Activated CD8-positive, alpha-beta memory T cell treated with anti-CD3 and anti-CD28 coated beads, Interleukin-2, amount 10 ng/mL, durations not matched to agents 7 days and 5 days (primary cell): ENCODE results near the gene ARL15. TPM values are rescaled to one million over a fixed set of nuclear protein-coding genes. Genes with fewer than 3 reads are reported as not detected.

ENCODE experiments used
- ATAC-seq: fragments of 150-1000 bp; cut with Tn5 transposase; one replicate; pipeline ENCODE4 v1.10.0; 2021; ENCODE audit warnings: moderate library complexity
- CTCF ChIA-PET: fragments of 350-600 bp; sonication (Branson Sonifier 250); formaldehyde crosslinking; loops from one replicate; lab custom pipeline; 2021; ENCODE audit warnings: antibody characterized with exemption; lab: Charles Lee
- DNase-seq: peaks from one replicate; pipeline ENCODE4 v3.0.0-alpha.2; 2020
- H3K27ac Mint-ChIP-seq: one replicate; pipeline ENCODE4 v1.8.0; 2021; ENCODE audit warnings: mild to moderate bottlenecking, mixed read lengths
- H3K27me3 Mint-ChIP-seq: one replicate; pipeline ENCODE4 v1.8.0; 2021; ENCODE audit warnings: mixed read lengths
- H3K36me3 Mint-ChIP-seq: one replicate; pipeline ENCODE4 v1.8.0; 2021; ENCODE audit warnings: mild to moderate bottlenecking, mixed read lengths
- H3K4me1 Mint-ChIP-seq: one replicate; pipeline ENCODE4 v1.8.0; 2021; ENCODE audit warnings: mixed read lengths
- H3K4me3 Mint-ChIP-seq: one replicate; pipeline ENCODE4 v1.8.0; 2021; ENCODE audit warnings: mild to moderate bottlenecking, moderate library complexity, mixed read lengths
- H3K9me3 Mint-ChIP-seq: one replicate; pipeline ENCODE4 v1.8.0; 2022; ENCODE audit warnings: low read depth, mixed read lengths
- total RNA-seq, 2 experiments: library from RNA; stranded (reverse); gene quantifications; one replicate each; pipeline ENCODE4 v1.2.3, GENCODE V29; 2021

Gene ARL15
- total RNA-seq, 2 experiments from 2014 or later = 10.6 to 12.6 TPM

DNA sequence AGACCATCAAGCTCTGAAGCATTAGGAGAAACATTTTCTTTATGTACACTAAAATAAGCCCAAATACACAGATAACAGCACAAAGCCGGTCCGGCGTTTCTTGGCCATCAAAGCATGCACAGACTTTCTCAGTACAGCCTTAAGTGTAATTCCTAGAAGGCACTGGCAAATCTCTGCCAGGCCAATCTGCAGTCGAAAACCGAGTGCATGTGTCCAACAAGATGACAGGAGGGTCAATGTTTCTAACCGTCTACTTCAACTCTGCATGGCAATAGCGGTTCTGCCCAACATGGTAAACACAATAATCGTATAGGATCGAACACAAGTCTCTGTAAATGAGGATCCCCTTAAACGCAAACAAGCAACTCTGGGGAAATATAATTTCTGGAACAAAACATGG is 1.1 kb downstream of the ARL15 start:
- H3K36me3 Mint-ChIP-seq = no peaks in the 10 kb centered on the region
- ATAC-seq (no peak), DNase-seq (no peak)
- H3K4me3 Mint-ChIP-seq = peak overlapping the region; percentile 78
- H3K9me3 Mint-ChIP-seq = no peaks in the 10 kb centered on the region
- peaks cover 12% of the 10 kb centered on the region for H3K27me3 Mint-ChIP-seq
- H3K4me1 Mint-ChIP-seq = peaks cover 19% of the 10 kb centered on the region
- CTCF ChIA-PET = interaction anchor here (0.6 to 2.4 kb wide), 3 partner anchors 65 to 180 kb away, joined by 3 to 6 read pairs (median 3); no protein-coding TSS in a partner anchor
- H3K27ac Mint-ChIP-seq = peak overlapping the region; percentile 89

DNA sequence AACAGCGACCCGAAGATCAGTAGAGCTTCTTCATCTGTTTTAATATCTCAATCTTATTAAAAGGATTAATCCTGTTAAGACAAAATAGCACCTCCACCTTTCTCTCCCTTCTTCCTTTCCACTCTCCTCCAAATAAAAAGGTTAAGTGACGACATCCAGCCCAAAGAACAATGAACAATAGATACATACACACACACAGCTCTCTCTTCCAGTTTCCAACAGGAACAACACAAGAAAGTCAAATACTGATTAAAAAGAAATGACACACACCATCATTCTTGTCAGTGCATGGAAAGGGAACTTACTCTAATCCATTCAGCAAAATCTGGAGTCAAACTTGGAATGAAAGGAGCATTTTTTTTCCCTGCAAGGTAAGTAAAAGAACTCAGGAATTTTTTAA is 2.8 kb downstream of the ARL15 start:
- Mint-ChIP-seq H3K27ac (no peak overlapping the region), H3K36me3 (no peaks in the 10 kb centered on the region), H3K27me3 (peaks cover under 1% of the 10 kb centered on the region), H3K4me1 (peaks cover 16% of the 10 kb centered on the region), H3K4me3 (no peak overlapping the region), H3K9me3 (no peaks in the 10 kb centered on the region)
- DNase-seq (no peak), ATAC-seq (no peak)
- CTCF ChIA-PET = interaction anchor here (1.8 kb wide), 1 partner anchor 181 kb away, joined by 3 read pairs; no protein-coding TSS in a partner anchor

DNA sequence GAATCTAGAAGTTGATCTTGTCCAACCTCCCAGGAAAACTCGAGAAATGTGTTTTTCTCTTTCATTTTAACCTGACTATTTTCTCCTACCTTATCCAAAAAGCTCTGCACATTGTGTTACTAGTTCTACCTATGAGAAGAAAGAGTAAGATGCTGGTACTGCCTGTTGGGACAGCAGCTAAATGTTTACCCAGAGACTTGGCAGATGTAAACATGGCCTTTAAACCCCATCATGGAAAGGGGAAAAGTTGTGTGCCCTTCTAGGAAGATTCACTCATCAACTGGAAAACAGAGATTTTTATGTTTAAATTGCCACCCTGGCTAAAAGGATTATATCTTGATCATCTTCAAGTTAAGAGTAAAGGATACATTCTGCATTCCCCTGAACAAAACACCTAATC is 3.5 kb downstream of the ARL15 start:
- CTCF ChIA-PET = no interaction called here
- Mint-ChIP-seq H3K9me3 (no peaks in the 10 kb centered on the region), H3K4me3 (no peak overlapping the region)

DNA sequence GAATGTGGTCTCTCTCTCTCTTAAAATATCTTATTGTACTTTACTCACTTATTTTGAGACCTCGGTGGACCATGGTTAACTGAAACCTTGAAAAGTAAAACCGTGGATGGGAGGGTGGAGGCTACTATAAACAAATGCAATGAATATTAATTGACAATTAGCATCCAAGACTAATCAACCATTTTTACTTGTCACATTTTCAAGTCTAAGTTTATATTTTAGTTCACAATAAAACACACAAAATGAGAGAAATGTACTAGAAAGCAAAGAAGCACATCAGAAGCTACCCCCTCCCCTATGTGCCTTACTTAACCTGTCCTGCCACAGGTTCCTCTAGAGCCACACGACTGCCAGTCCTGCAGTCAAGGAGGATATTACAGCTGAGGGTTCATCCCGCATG is 4.6 kb downstream of the ARL15 start:
- H3K4me3 Mint-ChIP-seq = no peak overlapping the region
- ATAC-seq (no peak), DNase-seq (no peak)
- CTCF ChIA-PET = no interaction called here
- no peak overlapping the region for H3K27ac Mint-ChIP-seq
- peaks cover 15% of the 10 kb centered on the region for H3K4me1 Mint-ChIP-seq
- no peaks in the 10 kb centered on the region for H3K27me3 Mint-ChIP-seq
- H3K9me3 Mint-ChIP-seq = no peaks in the 10 kb centered on the region
- no peaks in the 10 kb centered on the region for H3K36me3 Mint-ChIP-seq

More for the DNA sequence above, 3.5 kb downstream of the ARL15 start:
- Mint-ChIP-seq H3K27me3 (no peaks in the 10 kb centered on the region), H3K27ac (no peak overlapping the region), H3K36me3 (no peaks in the 10 kb centered on the region), H3K4me1 (peaks cover 15% of the 10 kb centered on the region)
- no peak for ATAC-seq
- no peak for DNase-seq

DNA sequence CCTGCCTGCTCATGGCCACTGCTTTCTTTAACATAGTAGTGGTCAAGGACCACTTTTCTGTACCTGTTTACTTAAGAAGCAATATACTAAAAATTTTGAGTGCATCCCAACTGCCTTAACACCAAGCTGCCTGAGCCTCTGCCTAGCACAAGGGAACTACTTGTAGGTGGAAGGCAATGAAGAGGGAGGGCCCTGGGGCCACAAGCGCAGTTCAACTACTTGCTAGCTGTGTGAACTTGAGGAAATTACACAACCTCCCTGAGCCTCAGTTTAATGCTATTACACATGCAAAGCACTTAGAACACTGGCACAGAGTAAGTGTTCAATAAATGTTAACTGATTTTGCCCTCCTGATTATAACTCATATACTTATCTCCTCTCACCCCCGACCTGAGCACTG is 6.3 kb downstream of the ARL15 start:
- no peaks in the 10 kb centered on the region for H3K9me3 Mint-ChIP-seq
- H3K27me3 Mint-ChIP-seq = no peaks in the 10 kb centered on the region
- no peaks in the 10 kb centered on the region for H3K36me3 Mint-ChIP-seq
- no peak for ATAC-seq
- no peak overlapping the region for H3K27ac Mint-ChIP-seq
- CTCF ChIA-PET = no interaction called here
- no peak for DNase-seq
- no peak overlapping the region for H3K4me3 Mint-ChIP-seq
- peaks cover 10% of the 10 kb centered on the region for H3K4me1 Mint-ChIP-seq

DNA sequence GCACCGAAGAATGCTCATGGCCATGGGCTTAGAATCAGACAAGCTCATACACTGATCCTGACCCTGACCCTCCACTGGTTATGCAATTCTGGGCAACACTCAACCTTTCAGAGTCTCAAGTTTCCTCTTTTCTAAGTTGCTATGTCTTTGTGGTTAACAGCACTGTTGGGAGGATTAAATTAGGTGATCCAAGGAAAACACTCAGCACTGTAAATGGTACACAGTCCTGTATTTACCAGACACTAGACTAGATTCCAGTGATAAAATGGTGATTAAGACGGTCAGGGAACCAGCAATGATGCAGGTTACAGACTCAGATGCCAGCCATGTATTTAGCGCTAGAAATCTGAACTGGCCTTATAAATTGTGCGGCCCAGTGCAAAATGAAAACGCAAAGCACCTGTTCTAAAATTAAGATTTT is 8.1 kb downstream of the ARL15 start:
- H3K36me3 Mint-ChIP-seq = no peaks in the 10 kb centered on the region
- CTCF ChIA-PET = no interaction called here

DNA sequence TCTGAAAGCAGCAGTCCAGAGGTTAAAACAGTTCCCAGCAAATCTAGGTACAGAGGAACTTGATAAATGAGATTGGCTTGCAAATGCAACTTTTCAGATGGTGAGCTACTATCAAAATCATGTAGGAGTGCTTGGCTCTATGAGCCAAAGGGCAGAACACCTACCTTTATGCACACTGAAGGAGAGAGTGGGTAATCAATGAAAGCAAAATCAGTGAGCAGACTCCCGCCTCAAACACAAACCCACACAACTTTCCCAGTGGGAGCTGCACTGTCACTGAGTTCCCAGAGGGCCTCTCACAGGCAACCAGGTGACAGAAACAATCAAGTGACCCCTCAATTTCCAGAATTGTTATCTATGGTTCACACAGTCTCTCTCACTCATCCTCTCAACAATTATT is 8.5 kb downstream of the ARL15 start:
- CTCF ChIA-PET = no interaction called here

More for the DNA sequence above, 8.1 kb downstream of the ARL15 start:
- DNase-seq = no peak
- ATAC-seq = no peak
- Mint-ChIP-seq H3K27ac (no peak overlapping the region), H3K4me1 (peaks cover 5% of the 10 kb centered on the region), H3K9me3 (no peaks in the 10 kb centered on the region), H3K27me3 (no peaks in the 10 kb centered on the region), H3K4me3 (no peak overlapping the region)

DNA sequence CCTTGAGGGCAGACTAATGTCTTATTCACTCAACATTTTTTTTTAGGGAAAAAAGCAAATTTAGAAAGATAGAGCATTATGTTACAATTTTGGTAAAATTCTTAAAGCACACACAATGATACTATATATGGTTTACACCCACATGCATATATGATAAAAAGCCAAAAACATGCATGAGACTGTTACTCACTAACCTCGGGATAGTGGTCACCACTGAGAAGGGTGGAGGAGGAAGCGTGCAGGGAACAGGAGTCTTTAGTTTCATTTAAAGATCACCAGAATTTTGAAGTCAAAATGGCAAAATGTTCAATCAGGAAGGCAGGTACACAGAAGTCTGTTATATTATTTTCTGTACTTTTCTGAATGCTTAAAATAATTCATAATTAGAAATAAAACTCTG is 9.2 kb downstream of the ARL15 start:
- CTCF ChIA-PET = no interaction called here
- Mint-ChIP-seq H3K4me3 (no peak overlapping the region), H3K27ac (no peak overlapping the region), H3K27me3 (no peaks in the 10 kb centered on the region), H3K36me3 (no peaks in the 10 kb centered on the region), H3K4me1 (peaks cover 5% of the 10 kb centered on the region), H3K9me3 (no peaks in the 10 kb centered on the region)
- DNase-seq (no peak), ATAC-seq (no peak)

More for the DNA sequence above, 8.5 kb downstream of the ARL15 start:
- Mint-ChIP-seq H3K27ac (no peak overlapping the region), H3K27me3 (no peaks in the 10 kb centered on the region), H3K36me3 (no peaks in the 10 kb centered on the region), H3K4me1 (peaks cover 5% of the 10 kb centered on the region), H3K4me3 (no peak overlapping the region), H3K9me3 (no peaks in the 10 kb centered on the region)
- DNase-seq (no peak), ATAC-seq (no peak)

DNA sequence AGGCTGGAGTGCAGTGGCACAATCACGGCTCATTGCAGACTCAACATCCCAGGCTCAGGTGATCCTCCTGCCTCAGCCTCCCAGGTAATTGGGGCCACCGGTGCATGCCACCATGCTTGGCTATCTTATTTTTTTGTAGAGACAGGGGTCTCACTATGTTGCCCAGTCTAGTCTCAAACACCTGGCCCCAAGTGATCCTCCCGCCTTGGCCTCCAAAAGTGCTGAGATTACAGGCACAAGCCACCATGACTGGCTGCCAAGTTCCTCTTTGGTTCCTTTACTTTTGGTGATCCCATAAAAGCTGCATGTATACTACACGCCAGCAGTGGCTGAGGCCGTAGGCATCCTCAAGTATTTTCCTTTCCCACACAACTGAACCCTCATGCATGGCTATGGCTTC is 11.4 kb downstream of the ARL15 start:
- ATAC-seq = no peak
- no peak for DNase-seq
- Mint-ChIP-seq H3K4me1 (peaks cover 5% of the 10 kb centered on the region), H3K4me3 (no peak overlapping the region), H3K27ac (no peak overlapping the region), H3K27me3 (no peaks in the 10 kb centered on the region), H3K9me3 (no peaks in the 10 kb centered on the region), H3K36me3 (no peaks in the 10 kb centered on the region)
- CTCF ChIA-PET = no interaction called here

DNA sequence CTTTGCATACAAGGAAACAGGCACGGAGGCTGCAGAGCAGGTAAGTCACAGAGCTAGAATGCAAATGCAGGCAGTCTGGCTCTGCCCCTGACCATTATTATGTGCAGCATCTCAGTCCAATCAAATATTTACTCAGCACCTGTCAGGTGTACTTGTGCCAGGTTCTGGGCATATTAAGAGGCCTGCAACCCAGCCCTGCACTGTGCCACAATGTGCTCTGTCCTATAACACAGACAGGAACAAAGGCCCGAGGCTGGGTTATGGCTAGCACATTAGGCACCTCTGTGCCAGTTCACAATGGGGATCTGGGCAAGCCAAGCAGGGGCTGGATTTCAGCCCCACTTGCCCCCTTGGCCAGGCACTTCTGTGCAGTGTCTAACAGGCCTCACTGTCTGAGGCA is 14.0 kb downstream of the ARL15 start:
- Mint-ChIP-seq H3K9me3 (no peaks in the 10 kb centered on the region), H3K4me3 (no peak overlapping the region), H3K4me1 (peaks cover 5% of the 10 kb centered on the region), H3K27ac (no peak overlapping the region), H3K27me3 (no peaks in the 10 kb centered on the region), H3K36me3 (no peaks in the 10 kb centered on the region)
- CTCF ChIA-PET = no interaction called here
- ATAC-seq (no peak), DNase-seq (no peak)

DNA sequence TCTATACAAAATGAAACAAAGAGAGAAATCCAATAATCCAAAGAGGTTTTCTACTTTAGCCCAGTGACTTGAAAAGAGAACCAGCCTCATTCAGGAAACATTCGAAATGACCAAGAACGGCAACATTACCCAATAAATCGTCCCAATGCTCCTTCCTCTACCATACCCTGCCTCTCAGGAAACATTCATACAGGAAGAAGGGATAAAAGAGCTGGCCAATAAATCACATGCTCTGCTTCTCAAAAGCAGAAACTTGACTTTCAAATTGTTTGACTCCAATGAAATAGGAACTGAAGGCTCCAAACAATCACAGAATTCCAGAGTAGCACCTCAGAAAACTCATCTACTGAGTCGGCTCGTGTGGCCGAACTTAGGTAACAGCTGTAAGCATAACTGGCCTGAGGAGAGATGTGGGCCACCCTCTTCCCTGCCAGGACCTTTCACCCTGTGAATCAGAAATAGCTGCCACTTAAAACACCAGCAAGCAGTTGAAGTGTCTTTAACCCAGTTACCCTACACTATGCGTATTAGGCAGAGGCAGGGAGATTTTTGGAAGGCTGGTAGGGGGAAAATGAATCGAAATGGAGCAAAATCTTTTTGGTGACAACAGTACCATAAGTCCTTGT is 14.6 kb downstream of the ARL15 start:
- CTCF ChIA-PET = no interaction called here
- no peak overlapping the region for H3K27ac Mint-ChIP-seq
- DNase-seq = no peak
- peaks cover 2% of the 10 kb centered on the region for H3K4me1 Mint-ChIP-seq
- no peaks in the 10 kb centered on the region for H3K27me3 Mint-ChIP-seq
- ATAC-seq = no peak
- H3K4me3 Mint-ChIP-seq = no peak overlapping the region
- no peaks in the 10 kb centered on the region for H3K36me3 Mint-ChIP-seq
- H3K9me3 Mint-ChIP-seq = no peaks in the 10 kb centered on the region

DNA sequence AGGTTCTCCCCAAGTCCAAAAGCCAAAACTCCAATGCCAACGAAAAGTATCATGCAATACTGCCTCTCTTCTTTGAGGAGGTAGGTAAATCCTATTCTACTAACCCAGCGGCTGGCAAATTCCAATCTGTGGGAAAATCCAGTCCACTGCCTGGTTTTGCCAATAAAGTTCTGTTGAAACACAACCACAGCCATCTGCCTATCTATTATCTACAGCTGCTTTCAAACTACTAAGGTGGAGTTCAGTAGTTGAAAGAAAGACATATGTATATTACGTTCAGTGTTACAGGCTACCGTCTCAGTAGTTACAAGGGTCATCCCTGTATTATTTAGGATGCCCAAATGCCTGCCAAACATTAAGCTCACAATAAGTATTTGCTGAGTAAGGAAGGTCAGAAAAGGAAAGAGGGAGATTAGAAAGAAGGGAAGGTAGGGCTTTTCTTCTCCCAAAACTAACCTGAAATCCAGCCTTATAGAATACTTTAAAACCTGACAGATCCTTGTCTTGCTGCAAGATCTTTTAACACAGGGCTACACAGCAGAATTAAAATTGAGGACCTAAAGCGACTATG is 16.2 kb downstream of the ARL15 start:
- no peak overlapping the region for H3K27ac Mint-ChIP-seq
- DNase-seq = no peak
- CTCF ChIA-PET = no interaction called here

DNA sequence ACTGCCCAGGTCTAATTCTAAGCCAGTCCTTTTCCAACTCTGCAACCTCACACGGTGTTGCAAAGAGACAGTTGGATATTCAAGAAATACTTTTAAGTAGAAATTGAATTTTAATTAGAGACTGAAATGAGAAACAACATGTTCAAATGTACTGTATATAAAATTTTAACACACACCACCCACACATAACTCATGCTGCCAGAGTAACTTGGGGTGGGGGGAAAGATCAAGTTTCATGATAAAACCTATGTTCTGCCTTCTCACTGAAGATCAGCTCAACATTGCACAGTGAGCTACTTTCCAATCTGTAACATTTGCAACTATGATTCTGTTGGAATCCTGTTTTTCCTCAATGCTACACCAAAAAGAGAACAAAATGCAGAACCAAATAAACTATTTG is 17.5 kb downstream of the ARL15 start:
- no peaks in the 10 kb centered on the region for H3K27me3 Mint-ChIP-seq
- DNase-seq (no peak), ATAC-seq (no peak)
- H3K9me3 Mint-ChIP-seq = no peaks in the 10 kb centered on the region
- peaks cover 1% of the 10 kb centered on the region for H3K36me3 Mint-ChIP-seq
- CTCF ChIA-PET = interaction anchor here (1.2 kb wide), 1 partner anchor 50 kb away, joined by 3 read pairs; no protein-coding TSS in a partner anchor
- H3K4me3 Mint-ChIP-seq = no peak overlapping the region
- no peaks in the 10 kb centered on the region for H3K4me1 Mint-ChIP-seq
- no peak overlapping the region for H3K27ac Mint-ChIP-seq

More for the DNA sequence above, 16.2 kb downstream of the ARL15 start:
- no peaks in the 10 kb centered on the region for H3K4me1 Mint-ChIP-seq
- H3K36me3 Mint-ChIP-seq = no peaks in the 10 kb centered on the region
- no peak overlapping the region for H3K4me3 Mint-ChIP-seq
- ATAC-seq = no peak
- no peaks in the 10 kb centered on the region for H3K27me3 Mint-ChIP-seq
- H3K9me3 Mint-ChIP-seq = no peaks in the 10 kb centered on the region

DNA sequence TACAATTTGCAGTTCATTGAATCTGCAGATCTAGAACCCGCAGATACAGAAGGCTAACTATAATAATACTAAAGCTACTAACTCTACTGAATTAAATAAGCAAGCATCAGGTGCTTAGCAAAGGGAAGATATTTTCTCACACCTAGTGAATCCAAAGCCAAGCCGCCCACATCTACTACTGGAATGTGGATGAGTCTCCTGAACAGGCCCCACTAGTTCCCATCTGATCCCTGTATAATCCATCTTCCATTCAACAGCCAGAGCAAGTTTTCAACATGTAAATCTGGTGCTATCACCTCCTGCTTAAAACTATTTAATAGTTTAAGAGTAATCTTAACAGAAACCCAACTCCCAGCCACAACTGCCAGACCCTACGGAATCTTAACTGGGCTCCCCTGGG is 18.9 kb downstream of the ARL15 start:
- DNase-seq (no peak), ATAC-seq (no peak)
- Mint-ChIP-seq H3K9me3 (peaks cover 7% of the 10 kb centered on the region), H3K27me3 (no peaks in the 10 kb centered on the region), H3K36me3 (peaks cover 1% of the 10 kb centered on the region), H3K27ac (no peak overlapping the region), H3K4me3 (no peak overlapping the region), H3K4me1 (no peaks in the 10 kb centered on the region)
- CTCF ChIA-PET = no interaction called here
